ENCODE measurements around the gene ZNF460. TPM values are rescaled to one million over a fixed set of nuclear protein-coding genes. Genes with fewer than 3 reads are reported as not detected.
A peak's percentile ranks its signal among the peaks of the same experiment; 100 is the strongest.

The ZNF460 gene
- total RNA-seq, 2 experiments from 2014 or later, result 59.1 to 63.1 TPM

GRCh38 chr19:57240311-57241090 is 39.8 kb upstream of the ZNF460 start, which contains the start of gene ZNF805:
Gene ZNF805, plus strand, starts transcription at chr19:57240632. Its CDS starts 260 bp downstream, at chr19:57240892.
- Mint-ChIP-seq H3K9me3 (no peaks in the 10 kb centered on the region), H3K27me3 (no peaks in the 10 kb centered on the region), H3K4me3 (peak within 1 kb of the TSS; percentile 82), H3K36me3 (ENCODE audit: low read depth) (peaks cover 18% of the 10 kb centered on the region), H3K4me1 (ENCODE audit: low read depth) (peaks cover 36% of the 10 kb centered on the region), H3K27ac (peak within 1 kb of the TSS; percentile 90)
- no peak for TF ChIP-seq CTCF (IDR thresholded peaks at IDR 0.05)
- ChIA-PET POLR2A (interaction anchor here (0.9 to 1.7 kb wide), 4 partner anchors 10 to 43 kb away, joined by 3 to 5 read pairs (median 4); no protein-coding TSS in a partner anchor), CTCF (no interaction called here)
- peak; percentile 95 for ATAC-seq
- peak; percentile 97 for DNase-seq
- intact Hi-C loops (cut with micrococcal nuclease), result loop anchor here (1.0 kb wide), 1 partner anchor 40 kb away; the partner anchor contains the start of gene ZNF460

GRCh38 chr19:57241176-57241575 is 39.1 kb upstream of the ZNF460 start:
- Mint-ChIP-seq H3K27me3 (no peaks in the 10 kb centered on the region), H3K27ac (peak overlapping the region; percentile 90), H3K4me3 (peak overlapping the region; percentile 82), H3K4me1 (ENCODE audit: low read depth) (peaks cover 36% of the 10 kb centered on the region), H3K9me3 (no peaks in the 10 kb centered on the region), H3K36me3 (ENCODE audit: low read depth) (peaks cover 23% of the 10 kb centered on the region)
- no peak for ATAC-seq
- peak; percentile 6 for DNase-seq
- CTCF ChIA-PET, result no interaction called here
- TF ChIP-seq CTCF (IDR thresholded peaks at IDR 0.05), result no peak
- intact Hi-C loops (cut with micrococcal nuclease), result no loop called here
- POLR2A ChIA-PET, result interaction anchor here (0.9 to 1.7 kb wide), 3 partner anchors 30 to 42 kb away, joined by 3 to 5 read pairs (median 4); no protein-coding TSS in a partner anchor

GRCh38 chr19:57242821-57243220 is 37.5 kb upstream of the ZNF460 start:
- Mint-ChIP-seq H3K9me3 (no peaks in the 10 kb centered on the region), H3K4me1 (ENCODE audit: low read depth) (peaks cover 36% of the 10 kb centered on the region), H3K27me3 (no peaks in the 10 kb centered on the region), H3K36me3 (ENCODE audit: low read depth) (peaks cover 34% of the 10 kb centered on the region), H3K4me3 (no peak overlapping the region), H3K27ac (peak overlapping the region; percentile 34)
- no peak for TF ChIP-seq CTCF (IDR thresholded peaks at IDR 0.05)
- DNase-seq (no peak), ATAC-seq (no peak)
- ChIA-PET POLR2A (no interaction called here), CTCF (interaction anchor here (0.6 kb wide), 1 partner anchor 505 kb away, joined by 3 read pairs; no protein-coding TSS in a partner anchor)
- intact Hi-C loops (cut with micrococcal nuclease), result no loop called here

- CTCF ChIA-PET, result interaction anchor here (0.7 kb wide), 1 partner anchor 54 kb away, joined by 3 read pairs; no protein-coding TSS in a partner anchor
- Mint-ChIP-seq H3K9me3 (no peaks in the 10 kb centered on the region), H3K4me3 (no peak overlapping the region), H3K36me3 (ENCODE audit: low read depth) (peaks cover 48% of the 10 kb centered on the region), H3K27me3 (no peaks in the 10 kb centered on the region), H3K4me1 (ENCODE audit: low read depth) (peaks cover 36% of the 10 kb centered on the region), H3K27ac (no peak overlapping the region)
- TF ChIP-seq CTCF (IDR thresholded peaks at IDR 0.05), result no peak
- no peak for DNase-seq
- POLR2A ChIA-PET, result interaction anchor here (0.7 kb wide), 1 partner anchor 191 kb away, joined by 3 read pairs; no protein-coding TSS in a partner anchor
- intact Hi-C loops (cut with micrococcal nuclease), result no loop called here
- no peak for ATAC-seq
Measured at GRCh38 chr19:57244513-57244912, 35.8 kb upstream of the ZNF460 start.

GRCh38 chr19:57245066-57245465 is 35.2 kb upstream of the ZNF460 start:
- intact Hi-C loops (cut with micrococcal nuclease), result no loop called here
- POLR2A ChIA-PET, result interaction anchor here (1.0 kb wide), 1 partner anchor 8 kb away, joined by 3 read pairs; no protein-coding TSS in a partner anchor
- no peaks in the 10 kb centered on the region for H3K27me3 Mint-ChIP-seq
- no peaks in the 10 kb centered on the region for H3K9me3 Mint-ChIP-seq
- H3K4me3 Mint-ChIP-seq, result no peak overlapping the region
- peaks cover 34% of the 10 kb centered on the region for H3K4me1 Mint-ChIP-seq (ENCODE audit: low read depth)
- CTCF ChIA-PET, result interaction anchor here (0.7 kb wide), 1 partner anchor 53 kb away, joined by 3 read pairs; no protein-coding TSS in a partner anchor
- DNase-seq (no peak), ATAC-seq (no peak)
- H3K27ac Mint-ChIP-seq, result no peak overlapping the region
- TF ChIP-seq CTCF (IDR thresholded peaks at IDR 0.05), result no peak
- peaks cover 51% of the 10 kb centered on the region for H3K36me3 Mint-ChIP-seq (ENCODE audit: low read depth)

All from activated CD8-positive, alpha-beta T cell treated with anti-CD3 and anti-CD28 coated beads for 36 hours (primary cell).